Mesenchymal stem cell (in vitro differentiated cells and primary cell): ENCODE measurements around the gene GMPPA.

ENCODE experiments used
- DNase-seq: peaks from one replicate; pipeline ENCODE4 v3.0.0-alpha.2; 2013
- H2AFZ ChIP-seq: one replicate; pipeline ENCODE4 v1.6.1; 2013; ENCODE audit warnings: low read depth, mild to moderate bottlenecking, control low read depth, inconsistent platforms, low read length, moderate library complexity
- H2AK5ac ChIP-seq: 2 replicates; pipeline ENCODE4 v1.6.1; 2013; ENCODE audit warnings: low read length, moderate library complexity, mild to moderate bottlenecking, inconsistent platforms; ENCODE audit not compliant: severe bottlenecking
- H2BK120ac ChIP-seq: one replicate; pipeline ENCODE4 v1.6.1; 2013; ENCODE audit warnings: low read depth, mild to moderate bottlenecking, inconsistent platforms, low read length, moderate library complexity
- H2BK12ac ChIP-seq, 2 experiments: one replicate each; pipeline ENCODE4 v1.6.1; 2013; ENCODE audit warnings: inconsistent platforms in 2 of 2, low read length in 2 of 2, mild to moderate bottlenecking in 2 of 2, moderate library complexity in 2 of 2, control low read depth in 1 of 2
- H2BK15ac ChIP-seq: one replicate; pipeline ENCODE4 v1.6.1; 2013; ENCODE audit warnings: mild to moderate bottlenecking, low read depth, inconsistent platforms; ENCODE audit not compliant: poor library complexity, severe bottlenecking
- H2BK5ac ChIP-seq: 2 replicates; pipeline ENCODE4 v1.6.1; 2013; ENCODE audit warnings: low read depth, mild to moderate bottlenecking, low read length, control low read depth, inconsistent platforms; ENCODE audit not compliant: poor library complexity, severe bottlenecking
- H3K14ac ChIP-seq, 2 experiments: one replicate each; pipeline ENCODE4 v1.6.1; 2013; ENCODE audit warnings: inconsistent platforms in 2 of 2, low read length in 2 of 2, control low read depth in 1 of 2, mild to moderate bottlenecking in 1 of 2, moderate library complexity in 1 of 2
- H3K18ac ChIP-seq, 2 experiments: one replicate each; pipeline ENCODE4 v1.6.1; 2013; ENCODE audit warnings: inconsistent platforms in 2 of 2, low read length in 2 of 2, control low read depth in 1 of 2, low read depth in 1 of 2, mild to moderate bottlenecking in 1 of 2
- H3K23ac ChIP-seq, 2 experiments: one replicate each; pipeline ENCODE4 v1.6.1; 2013; ENCODE audit warnings: inconsistent platforms in 2 of 2, low read length in 2 of 2, mild to moderate bottlenecking in 2 of 2, moderate library complexity in 2 of 2, control low read depth in 1 of 2
- H3K27ac ChIP-seq: 2 replicates; pipeline ENCODE4 v1.5.1; 2013; ENCODE audit warnings: mild to moderate bottlenecking, moderate library complexity, low read length, control low read depth, inconsistent platforms; ENCODE audit not compliant: poor library complexity, severe bottlenecking
- H3K27me3 ChIP-seq, 2 experiments: 2 replicates each; pipeline versions ENCODE4 v1.6.1 to v1.7.0; 2013; ENCODE audit warnings: low read length in 2 of 2, mild to moderate bottlenecking in 2 of 2, moderate library complexity in 2 of 2, control low read depth in 1 of 2, inconsistent platforms in 1 of 2; ENCODE audit not compliant: control insufficient read depth in 1 of 2, insufficient read depth in 1 of 2
- H3K36me3 ChIP-seq, 2 experiments: 2 replicates each; pipeline versions ENCODE4 v1.6.1 to v1.7.0; 2013; ENCODE audit warnings: low read length in 2 of 2, control low read depth in 1 of 2, inconsistent platforms in 1 of 2, low read depth in 1 of 2, mild to moderate bottlenecking in 1 of 2; ENCODE audit not compliant: insufficient read depth in 2 of 2, control insufficient read depth in 1 of 2
- H3K4ac ChIP-seq, 2 experiments: one replicate each; pipeline ENCODE4 v1.6.1; 2013; ENCODE audit warnings: inconsistent platforms in 2 of 2, low read length in 2 of 2, mild to moderate bottlenecking in 2 of 2, moderate library complexity in 2 of 2, control low read depth in 1 of 2, low read depth in 1 of 2
- H3K4me1 ChIP-seq: 2 replicates; pipeline ENCODE4 v1.6.1; 2013; ENCODE audit warnings: low read depth, low read length, control low read depth; ENCODE audit not compliant: control insufficient read depth, insufficient read depth
- H3K4me2 ChIP-seq: 2 replicates; pipeline ENCODE4 v1.6.1; 2013; ENCODE audit warnings: low read length, mild to moderate bottlenecking, inconsistent platforms; ENCODE audit not compliant: poor library complexity, severe bottlenecking
- H3K4me3 ChIP-seq, 2 experiments: 2 replicates each; pipeline versions ENCODE4 v1.5.1 to v1.7.0; 2013; ENCODE audit warnings: low read length in 2 of 2, mild to moderate bottlenecking in 2 of 2, control low read depth in 1 of 2, low read depth in 1 of 2; ENCODE audit not compliant: insufficient read depth in 1 of 2
- H3K79me1 ChIP-seq: replicated peaks from 2 replicates; pipeline ENCODE4 v1.6.1; 2013; ENCODE audit warnings: mild to moderate bottlenecking, control low read depth, low read length, inconsistent platforms; ENCODE audit not compliant: poor library complexity, severe bottlenecking
- H3K9ac ChIP-seq: 2 replicates; pipeline ENCODE4 v1.7.0; 2013; ENCODE audit warnings: mild to moderate bottlenecking, low read length, moderate library complexity
- H3K9me3 ChIP-seq: 2 replicates; pipeline ENCODE4 v1.7.0; 2013; ENCODE audit warnings: mild to moderate bottlenecking, low read length; ENCODE audit not compliant: control insufficient read depth
- H4K8ac ChIP-seq: one replicate; pipeline ENCODE4 v1.6.1; 2013; ENCODE audit warnings: inconsistent platforms, mild to moderate bottlenecking, low read length, moderate library complexity
- H4K91ac ChIP-seq: one replicate; pipeline ENCODE4 v1.6.1; 2013; ENCODE audit warnings: mild to moderate bottlenecking, low read length, inconsistent platforms
- WGBS: methylation state at CpG from one replicate; pipeline ENCODE4 v1.1.7; 2013; ENCODE audit warnings: mixed read lengths; 5-methylcytosine and 5-hydroxymethylcytosine counted together

The GMPPA gene

GRCh38 chr2:219496825-219497494, 1.7 kb upstream of the GMPPA start:
- Histone ChIP-seq H3K4me2 (no peak overlapping the region), H3K9me3 (no peaks in the 10 kb centered on the region)

GRCh38 chr2:219497495-219498279, 1.0 kb upstream of the GMPPA start:
- Histone ChIP-seq H4K91ac (peak overlapping the region; percentile 74), H3K23ac (no peak overlapping the region), H2AK5ac (no peak overlapping the region), H3K79me1 (peaks cover 23% of the 10 kb centered on the region), H2AFZ (peak overlapping the region; percentile 59), H3K18ac (peak overlapping the region; percentile 84 to 93), H2BK120ac (peak overlapping the region; percentile 24), H3K36me3 (peaks cover 21 to 22% of the 10 kb centered on the region in 2 experiments), H2BK15ac (peak overlapping the region; percentile 63), H3K4me1 (peaks cover 32% of the 10 kb centered on the region), H3K4me3 (peak overlapping the region; percentile 67 to 91), H3K4me2 (peak overlapping the region; percentile 86), H4K8ac (peak overlapping the region; percentile 88), H3K27me3 (peaks cover 0 to 45% of the 10 kb centered on the region in 2 experiments), H3K9me3 (no peaks in the 10 kb centered on the region), H2BK5ac (peak overlapping the region; percentile 26), H2BK12ac (peak overlapping the region; percentile 7 to 31), H3K27ac (peak overlapping the region; percentile 82), H3K14ac (peak overlapping the region in 1 of 2 experiments; percentile 93), H3K4ac (peak overlapping the region; percentile 20 to 44), H3K9ac (peak overlapping the region; percentile 96)
- peak; percentile 90 for DNase-seq
- 3% methylated on average over 59 of the region's 59 CpGs for WGBS

More at GRCh38 chr2:219496825-219497494, 1.7 kb upstream of the GMPPA start:
- Histone ChIP-seq H3K9ac (peak overlapping the region; percentile 96), H3K4ac (no peak overlapping the region), H4K91ac (peak overlapping the region; percentile 59), H4K8ac (peak overlapping the region; percentile 56), H2BK5ac (no peak overlapping the region), H3K4me3 (peak overlapping the region; percentile 22 to 91), H2BK12ac (peak overlapping the region in 1 of 2 experiments; percentile 60), H3K27me3 (peaks cover 0 to 45% of the 10 kb centered on the region in 2 experiments), H2BK120ac (no peak overlapping the region), H3K18ac (peak overlapping the region in 1 of 2 experiments; percentile 21), H3K79me1 (peaks cover 21% of the 10 kb centered on the region), H3K14ac (no peak overlapping the region), H2BK15ac (peak overlapping the region; percentile 15), H2AFZ (no peak overlapping the region), H3K23ac (no peak overlapping the region), H3K4me1 (peaks cover 30% of the 10 kb centered on the region), H3K27ac (no peak overlapping the region), H2AK5ac (no peak overlapping the region), H3K36me3 (peaks cover 21 to 23% of the 10 kb centered on the region in 2 experiments)
- WGBS = 26% methylated on average over 61 of the region's 61 CpGs
- DNase-seq = peak; percentile 21

- peak overlapping the region; percentile 36 for H3K27ac ChIP-seq
- H3K4me1 ChIP-seq = peaks cover 32% of the 10 kb centered on the region
- H3K14ac ChIP-seq = peak overlapping the region in 1 of 2 experiments; percentile 19
- H3K27me3 ChIP-seq = peaks cover 0 to 36% of the 10 kb centered on the region in 2 experiments
- peak overlapping the region in 1 of 2 experiments; percentile 89 for H3K18ac ChIP-seq
- H3K9ac ChIP-seq = peak overlapping the region; percentile 96
- peaks cover 25% of the 10 kb centered on the region for H3K79me1 ChIP-seq
- H2BK5ac ChIP-seq = no peak overlapping the region
- no peak overlapping the region for H2BK15ac ChIP-seq
- H4K8ac ChIP-seq = peak overlapping the region; percentile 91
- peaks cover 24% of the 10 kb centered on the region in 2 experiments for H3K36me3 ChIP-seq
- no peak overlapping the region for H3K23ac ChIP-seq
- peak overlapping the region; percentile 93 for H4K91ac ChIP-seq
- DNase-seq = no peak
- no peaks in the 10 kb centered on the region for H3K9me3 ChIP-seq
- no peak overlapping the region for H2BK12ac ChIP-seq
- WGBS = under 1% methylated on average over 3 of the region's 3 CpGs
- no peak overlapping the region for H2AFZ ChIP-seq
- peak overlapping the region; percentile 75 to 91 for H3K4me3 ChIP-seq
- H2BK120ac ChIP-seq = no peak overlapping the region
- H3K4ac ChIP-seq = peak overlapping the region in 1 of 2 experiments; percentile 56
- peak overlapping the region; percentile 69 for H3K4me2 ChIP-seq
- H2AK5ac ChIP-seq = no peak overlapping the region
These were observed 292 bp downstream of the GMPPA start for GRCh38 chr2:219499058-219499307.

GRCh38 chr2:219499555-219499954, 864 bp downstream of the GMPPA start:
- Histone ChIP-seq H2BK12ac (peak overlapping the region in 1 of 2 experiments; percentile 58), H3K9me3 (no peaks in the 10 kb centered on the region), H3K18ac (peak overlapping the region in 1 of 2 experiments; percentile 34), H2BK15ac (no peak overlapping the region), H3K79me1 (peaks cover 25% of the 10 kb centered on the region), H3K4me1 (peaks cover 32% of the 10 kb centered on the region), H3K4ac (no peak overlapping the region), H3K27ac (no peak overlapping the region), H2BK120ac (peak overlapping the region; percentile 23), H3K9ac (peak overlapping the region; percentile 96), H2AFZ (no peak overlapping the region), H3K4me2 (peak overlapping the region; percentile 69), H3K27me3 (peaks cover 0 to 31% of the 10 kb centered on the region in 2 experiments), H2BK5ac (no peak overlapping the region), H4K8ac (no peak overlapping the region), H3K23ac (no peak overlapping the region), H3K36me3 (peaks cover 29 to 30% of the 10 kb centered on the region in 2 experiments), H3K14ac (peak overlapping the region in 1 of 2 experiments; percentile 49), H2AK5ac (peak overlapping the region; percentile 50), H4K91ac (no peak overlapping the region), H3K4me3 (peak overlapping the region in 1 of 2 experiments; percentile 91)
- WGBS = 70% methylated on average over 1 of the region's 1 CpG
- DNase-seq = no peak
